ENCODE measurements around the gene CD3D. TPM values are rescaled to one million over a fixed set of nuclear protein-coding genes. Genes with fewer than 3 reads are reported as not detected.

Gene CD3D
- total RNA-seq, 1 experiment from 2014 or later, result 0.33 TPM

- no peaks in the 10 kb centered on the region for H3K36me3 Mint-ChIP-seq
- H3K4me3 Mint-ChIP-seq, result no peak overlapping the region
- H3K27ac Mint-ChIP-seq, result no peak overlapping the region
- DNase-seq (ENCODE audit: low spot score) (no peak), ATAC-seq (no peak)
- H3K4me1 Mint-ChIP-seq, result peaks cover 11% of the 10 kb centered on the region
- ChIA-PET POLR2A (interaction anchor here (0.7 kb wide), 1 partner anchor 81 kb away, joined by 3 read pairs; no protein-coding TSS in a partner anchor), CTCF (no interaction called here)
- H3K27me3 Mint-ChIP-seq (ENCODE audit: low read depth), result peaks cover 9% of the 10 kb centered on the region
- peaks cover 9% of the 10 kb centered on the region for H3K9me3 Mint-ChIP-seq
- TF ChIP-seq RELA (CRISPR knock-in tag; IDR thresholded peaks at IDR 0.05; ENCODE audit: borderline replicate concordance) (no peak), SMAD4 (CRISPR knock-in tag; IDR thresholded peaks at IDR 0.05) (no peak), AFF4 (CRISPR knock-in tag; IDR thresholded peaks at IDR 0.05; ENCODE audit: borderline replicate concordance) (no peak), E2F5 (CRISPR knock-in tag; IDR thresholded peaks at IDR 0.05) (no peak), ZNF671 (CRISPR knock-in tag; IDR thresholded peaks at IDR 0.05) (no peak), CDX4 (CRISPR knock-in tag; IDR thresholded peaks at IDR 0.05; ENCODE audit: borderline replicate concordance) (no peak), NFATC4 (CRISPR knock-in tag; IDR thresholded peaks at IDR 0.05) (no peak), SP1 (CRISPR knock-in tag; conservative IDR thresholded peaks at IDR 0.05) (no peak), FOXK1 (CRISPR knock-in tag; IDR thresholded peaks at IDR 0.05) (no peak), IRF2 (CRISPR knock-in tag; IDR thresholded peaks at IDR 0.05; ENCODE audit: borderline replicate concordance, low read depth) (no peak), PRRX2 (CRISPR knock-in tag; IDR thresholded peaks at IDR 0.05) (no peak), ZNF263 (CRISPR knock-in tag; IDR thresholded peaks at IDR 0.05; ENCODE audit: low read depth) (no peak), MXD4 (CRISPR knock-in tag; IDR thresholded peaks at IDR 0.05; ENCODE audit: borderline replicate concordance) (no peak), FOXP4 (CRISPR knock-in tag; IDR thresholded peaks at IDR 0.05) (no peak), GRHL2 (CRISPR knock-in tag; IDR thresholded peaks at IDR 0.05; ENCODE audit: insufficient replicate concordance, severe bottlenecking) (no peak), JAZF1 (CRISPR knock-in tag; IDR thresholded peaks at IDR 0.05) (no peak)
- TF ChIP-seq, protein P1, sequence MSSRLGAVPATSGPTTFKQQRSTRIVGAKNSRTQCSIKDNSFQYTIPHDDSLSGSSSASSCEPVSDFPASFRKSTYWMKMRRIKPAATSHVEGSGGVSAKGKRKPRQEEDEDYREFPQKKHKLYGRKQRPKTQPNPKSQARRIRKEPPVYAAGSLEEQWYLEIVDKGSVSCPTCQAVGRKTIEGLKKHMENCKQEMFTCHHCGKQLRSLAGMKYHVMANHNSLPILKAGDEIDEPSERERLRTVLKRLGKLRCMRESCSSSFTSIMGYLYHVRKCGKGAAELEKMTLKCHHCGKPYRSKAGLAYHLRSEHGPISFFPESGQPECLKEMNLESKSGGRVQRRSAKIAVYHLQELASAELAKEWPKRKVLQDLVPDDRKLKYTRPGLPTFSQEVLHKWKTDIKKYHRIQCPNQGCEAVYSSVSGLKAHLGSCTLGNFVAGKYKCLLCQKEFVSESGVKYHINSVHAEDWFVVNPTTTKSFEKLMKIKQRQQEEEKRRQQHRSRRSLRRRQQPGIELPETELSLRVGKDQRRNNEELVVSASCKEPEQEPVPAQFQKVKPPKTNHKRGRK (CRISPR knock-in tag; IDR thresholded peaks at IDR 0.05; ENCODE audit: borderline replicate concordance), result no peak
- TF ChIP-seq, protein P2, sequence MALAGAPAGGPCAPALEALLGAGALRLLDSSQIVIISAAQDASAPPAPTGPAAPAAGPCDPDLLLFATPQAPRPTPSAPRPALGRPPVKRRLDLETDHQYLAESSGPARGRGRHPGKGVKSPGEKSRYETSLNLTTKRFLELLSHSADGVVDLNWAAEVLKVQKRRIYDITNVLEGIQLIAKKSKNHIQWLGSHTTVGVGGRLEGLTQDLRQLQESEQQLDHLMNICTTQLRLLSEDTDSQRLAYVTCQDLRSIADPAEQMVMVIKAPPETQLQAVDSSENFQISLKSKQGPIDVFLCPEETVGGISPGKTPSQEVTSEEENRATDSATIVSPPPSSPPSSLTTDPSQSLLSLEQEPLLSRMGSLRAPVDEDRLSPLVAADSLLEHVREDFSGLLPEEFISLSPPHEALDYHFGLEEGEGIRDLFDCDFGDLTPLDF (CRISPR knock-in tag; IDR thresholded peaks at IDR 0.05), result no peak
- TF ChIP-seq, protein P3, sequence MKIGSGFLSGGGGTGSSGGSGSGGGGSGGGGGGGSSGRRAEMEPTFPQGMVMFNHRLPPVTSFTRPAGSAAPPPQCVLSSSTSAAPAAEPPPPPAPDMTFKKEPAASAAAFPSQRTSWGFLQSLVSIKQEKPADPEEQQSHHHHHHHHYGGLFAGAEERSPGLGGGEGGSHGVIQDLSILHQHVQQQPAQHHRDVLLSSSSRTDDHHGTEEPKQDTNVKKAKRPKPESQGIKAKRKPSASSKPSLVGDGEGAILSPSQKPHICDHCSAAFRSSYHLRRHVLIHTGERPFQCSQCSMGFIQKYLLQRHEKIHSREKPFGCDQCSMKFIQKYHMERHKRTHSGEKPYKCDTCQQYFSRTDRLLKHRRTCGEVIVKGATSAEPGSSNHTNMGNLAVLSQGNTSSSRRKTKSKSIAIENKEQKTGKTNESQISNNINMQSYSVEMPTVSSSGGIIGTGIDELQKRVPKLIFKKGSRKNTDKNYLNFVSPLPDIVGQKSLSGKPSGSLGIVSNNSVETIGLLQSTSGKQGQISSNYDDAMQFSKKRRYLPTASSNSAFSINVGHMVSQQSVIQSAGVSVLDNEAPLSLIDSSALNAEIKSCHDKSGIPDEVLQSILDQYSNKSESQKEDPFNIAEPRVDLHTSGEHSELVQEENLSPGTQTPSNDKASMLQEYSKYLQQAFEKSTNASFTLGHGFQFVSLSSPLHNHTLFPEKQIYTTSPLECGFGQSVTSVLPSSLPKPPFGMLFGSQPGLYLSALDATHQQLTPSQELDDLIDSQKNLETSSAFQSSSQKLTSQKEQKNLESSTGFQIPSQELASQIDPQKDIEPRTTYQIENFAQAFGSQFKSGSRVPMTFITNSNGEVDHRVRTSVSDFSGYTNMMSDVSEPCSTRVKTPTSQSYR (CRISPR knock-in tag; IDR thresholded peaks at IDR 0.05), result no peak
Observed at GRCh38 chr11:118325283-118325682, 17.2 kb downstream of the CD3D start.
